ENCODE measurements around the gene GRIA1. TPM values are rescaled to one million over a fixed set of nuclear protein-coding genes. Genes with fewer than 3 reads are reported as not detected.

The GRIA1 gene
- total RNA-seq, 6 experiments from 2014 or later: 0.10 to 0.57 (median 0.21) TPM

DNA sequence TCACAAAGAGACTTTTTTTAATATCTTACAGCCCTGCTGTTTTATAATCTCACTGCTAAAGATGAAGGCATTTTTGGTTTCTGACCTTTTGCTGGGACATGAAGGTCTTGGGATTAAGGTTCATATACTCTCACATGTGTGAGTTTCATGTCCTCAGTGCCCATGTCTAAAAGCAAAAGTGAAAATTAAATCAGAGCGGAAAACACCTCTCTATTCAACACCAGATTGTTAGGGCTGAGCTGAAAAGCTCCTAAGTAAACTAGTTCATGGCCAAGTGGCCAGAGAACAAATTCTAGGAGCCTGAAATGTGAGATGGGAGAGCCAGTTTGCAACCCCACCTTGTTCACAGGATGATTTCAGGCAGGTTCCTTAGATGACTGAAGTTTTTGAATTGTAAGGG lies 110.9 kb downstream of the GRIA1 start:
- H3K4me3 Mint-ChIP-seq: no peak overlapping the region
- no peaks in the 10 kb centered on the region for H3K9me3 Mint-ChIP-seq
- TF ChIP-seq, protein P1, sequence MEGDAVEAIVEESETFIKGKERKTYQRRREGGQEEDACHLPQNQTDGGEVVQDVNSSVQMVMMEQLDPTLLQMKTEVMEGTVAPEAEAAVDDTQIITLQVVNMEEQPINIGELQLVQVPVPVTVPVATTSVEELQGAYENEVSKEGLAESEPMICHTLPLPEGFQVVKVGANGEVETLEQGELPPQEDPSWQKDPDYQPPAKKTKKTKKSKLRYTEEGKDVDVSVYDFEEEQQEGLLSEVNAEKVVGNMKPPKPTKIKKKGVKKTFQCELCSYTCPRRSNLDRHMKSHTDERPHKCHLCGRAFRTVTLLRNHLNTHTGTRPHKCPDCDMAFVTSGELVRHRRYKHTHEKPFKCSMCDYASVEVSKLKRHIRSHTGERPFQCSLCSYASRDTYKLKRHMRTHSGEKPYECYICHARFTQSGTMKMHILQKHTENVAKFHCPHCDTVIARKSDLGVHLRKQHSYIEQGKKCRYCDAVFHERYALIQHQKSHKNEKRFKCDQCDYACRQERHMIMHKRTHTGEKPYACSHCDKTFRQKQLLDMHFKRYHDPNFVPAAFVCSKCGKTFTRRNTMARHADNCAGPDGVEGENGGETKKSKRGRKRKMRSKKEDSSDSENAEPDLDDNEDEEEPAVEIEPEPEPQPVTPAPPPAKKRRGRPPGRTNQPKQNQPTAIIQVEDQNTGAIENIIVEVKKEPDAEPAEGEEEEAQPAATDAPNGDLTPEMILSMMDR (IDR thresholded peaks at IDR 0.05): no peak
- H3K36me3 Mint-ChIP-seq (ENCODE audit: low read depth): no peaks in the 10 kb centered on the region
- DNase-seq: no peak
- H3K27ac Mint-ChIP-seq: no peak overlapping the region
- no peaks in the 10 kb centered on the region for H3K27me3 Mint-ChIP-seq (ENCODE audit: insufficient read depth)
- H3K4me1 Mint-ChIP-seq (ENCODE audit: low read depth): no peaks in the 10 kb centered on the region

DNA sequence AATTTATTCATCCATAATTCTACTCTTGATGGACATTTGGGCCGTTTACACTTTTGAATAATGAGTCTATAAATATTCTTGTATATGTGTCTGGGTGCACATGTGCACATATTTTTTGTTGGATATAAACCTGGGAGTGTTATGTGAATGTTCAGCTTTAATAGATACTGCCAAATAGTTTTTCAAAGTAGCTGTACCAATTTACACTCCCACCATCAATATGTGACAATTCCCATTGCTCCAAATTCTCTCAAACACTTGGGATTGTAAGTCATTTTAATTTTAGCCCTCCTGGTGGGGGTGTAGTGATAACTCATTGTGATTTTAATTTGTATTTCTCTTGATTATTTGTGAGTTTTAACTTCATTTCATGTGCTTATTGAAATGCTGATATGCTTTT lies 114.9 kb downstream of the GRIA1 start:
- TF ChIP-seq, protein P1 (IDR thresholded peaks at IDR 0.05): no peak
- H3K27me3 Mint-ChIP-seq (ENCODE audit: insufficient read depth): no peaks in the 10 kb centered on the region
- no peaks in the 10 kb centered on the region for H3K36me3 Mint-ChIP-seq (ENCODE audit: low read depth)
- H3K4me3 Mint-ChIP-seq: no peak overlapping the region
- H3K27ac Mint-ChIP-seq: no peak overlapping the region
- H3K4me1 Mint-ChIP-seq (ENCODE audit: low read depth): no peaks in the 10 kb centered on the region
- DNase-seq: no peak
- no peaks in the 10 kb centered on the region for H3K9me3 Mint-ChIP-seq

DNA sequence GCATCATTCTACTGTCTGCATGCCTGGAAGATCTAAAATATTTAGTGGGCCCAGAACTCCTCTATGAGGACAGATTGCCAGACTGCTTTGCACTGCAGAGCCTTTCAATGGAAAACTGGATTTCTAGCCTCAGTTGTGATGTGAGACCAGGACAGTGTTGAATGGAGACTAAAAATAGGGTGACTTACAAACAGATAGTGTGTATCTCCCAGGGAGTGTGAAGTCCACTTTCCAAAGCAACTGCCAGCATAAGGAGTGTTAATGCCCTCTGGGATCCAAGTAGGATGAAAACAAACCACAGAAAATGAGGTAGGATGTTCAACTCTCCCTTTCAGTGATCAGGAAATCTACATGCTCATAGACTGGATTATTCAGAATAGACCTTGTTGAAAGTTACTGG lies 119.5 kb downstream of the GRIA1 start:
- Mint-ChIP-seq H3K4me1 (ENCODE audit: low read depth) (peaks cover 18% of the 10 kb centered on the region), H3K27ac (no peak overlapping the region), H3K9me3 (no peaks in the 10 kb centered on the region), H3K36me3 (ENCODE audit: low read depth) (no peaks in the 10 kb centered on the region), H3K27me3 (ENCODE audit: insufficient read depth) (peaks cover 2% of the 10 kb centered on the region; the same call in 1 of the 2 replicates), H3K4me3 (no peak overlapping the region)
- no peak for DNase-seq
- TF ChIP-seq, protein P1 (IDR thresholded peaks at IDR 0.05): no peak

DNA sequence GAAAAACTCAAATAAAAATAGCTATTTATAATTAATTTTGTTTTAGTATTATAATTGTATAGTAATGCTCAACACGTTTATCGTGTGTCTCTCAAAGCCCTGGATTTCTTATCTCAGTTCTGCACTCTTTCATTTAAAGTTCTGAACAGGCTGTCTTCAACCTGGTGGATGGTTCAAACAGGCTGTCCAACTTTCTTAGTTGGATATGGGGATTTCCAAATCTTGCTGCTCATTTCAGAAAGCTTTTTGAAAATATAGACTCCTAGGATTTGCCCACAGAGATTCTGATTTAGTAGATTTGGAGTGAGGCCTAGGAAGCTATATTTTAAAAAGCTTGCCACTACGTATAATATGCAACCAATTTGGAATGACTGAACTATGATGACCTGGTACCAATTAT lies 120.3 kb downstream of the GRIA1 start:
- no peaks in the 10 kb centered on the region for H3K36me3 Mint-ChIP-seq (ENCODE audit: low read depth)
- peaks cover 19% of the 10 kb centered on the region for H3K4me1 Mint-ChIP-seq (ENCODE audit: low read depth)
- DNase-seq: no peak
- H3K9me3 Mint-ChIP-seq: no peaks in the 10 kb centered on the region
- no peak overlapping the region for H3K27ac Mint-ChIP-seq
- H3K27me3 Mint-ChIP-seq (ENCODE audit: insufficient read depth): peaks cover 2% of the 10 kb centered on the region; the same call in 1 of the 2 replicates
- TF ChIP-seq, protein P1 (IDR thresholded peaks at IDR 0.05): no peak
- H3K4me3 Mint-ChIP-seq: no peak overlapping the region

DNA sequence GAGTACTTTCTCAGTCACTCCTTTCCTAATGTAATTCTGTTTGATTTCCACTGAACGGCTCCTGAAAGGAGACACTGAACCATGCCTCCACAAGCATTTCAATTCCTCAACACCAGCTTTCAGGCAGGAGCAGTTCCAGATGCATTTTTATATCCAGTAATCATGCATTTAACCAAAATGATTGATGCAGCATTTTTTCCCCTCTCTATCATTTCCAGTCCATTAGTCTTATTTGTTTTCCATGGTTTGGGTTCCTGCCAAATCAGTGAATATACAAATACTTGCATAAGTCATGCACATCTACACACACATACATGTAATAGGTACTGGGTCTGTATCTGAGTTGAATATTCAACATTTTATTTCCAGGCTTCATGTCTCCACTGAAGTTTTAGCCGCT lies 122.7 kb downstream of the GRIA1 start:
- H3K4me3 Mint-ChIP-seq: no peak overlapping the region
- H3K4me1 Mint-ChIP-seq (ENCODE audit: low read depth): peaks cover 42% of the 10 kb centered on the region
- TF ChIP-seq, protein P1 (IDR thresholded peaks at IDR 0.05): no peak
- DNase-seq: peak; percentile 29
- peaks cover 2% of the 10 kb centered on the region; the same call in 1 of the 2 replicates for H3K27me3 Mint-ChIP-seq (ENCODE audit: insufficient read depth)
- no peaks in the 10 kb centered on the region for H3K9me3 Mint-ChIP-seq
- no peak overlapping the region for H3K27ac Mint-ChIP-seq
- H3K36me3 Mint-ChIP-seq (ENCODE audit: low read depth): no peaks in the 10 kb centered on the region

DNA sequence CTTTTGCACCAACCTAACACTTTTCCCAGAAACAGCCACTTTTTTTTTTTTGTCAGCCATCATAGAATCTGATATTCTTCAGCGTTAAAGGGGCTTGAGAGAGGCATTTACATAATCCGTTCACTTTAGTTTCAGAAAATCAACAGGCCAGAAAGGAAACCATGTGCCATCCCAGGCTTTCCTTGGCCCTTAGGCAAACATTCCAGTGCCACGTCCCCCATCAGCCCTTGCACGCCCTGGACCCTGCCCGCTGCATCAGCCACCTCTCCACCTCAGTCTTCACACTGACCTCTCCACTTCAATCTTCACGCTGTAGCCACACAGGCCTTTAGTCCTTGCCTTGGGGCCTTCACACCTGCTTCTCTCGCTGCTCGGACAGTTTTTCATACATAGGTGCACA lies 123.2 kb downstream of the GRIA1 start:
- Mint-ChIP-seq H3K9me3 (no peaks in the 10 kb centered on the region), H3K27me3 (ENCODE audit: insufficient read depth) (peaks cover 2% of the 10 kb centered on the region; the same call in 1 of the 2 replicates), H3K36me3 (ENCODE audit: low read depth) (no peaks in the 10 kb centered on the region), H3K27ac (no peak overlapping the region), H3K4me1 (ENCODE audit: low read depth) (peaks cover 47% of the 10 kb centered on the region), H3K4me3 (no peak overlapping the region)
- TF ChIP-seq, protein P1 (IDR thresholded peaks at IDR 0.05): no peak
- no peak for DNase-seq
